ENCODE measurements around the gene GABBR2. TPM values are rescaled to one million over a fixed set of nuclear protein-coding genes. Genes with fewer than 3 reads are reported as not detected.

GABBR2 gene
- total RNA-seq, 6 experiments from 2014 or later, result not detected

GRCh38 chr9:98341157-98342097, 367.3 kb downstream of the GABBR2 start:
- no peaks in the 10 kb centered on the region for H3K36me3 ChIP-seq
- H3K27me3 ChIP-seq, result no peaks in the 10 kb centered on the region
- ATAC-seq, result peak in 1 of 4 donors; percentile 53
- no peak for DNase-seq
- H3K27ac ChIP-seq, result no peak overlapping the region
- no peak for TF ChIP-seq CTCF (IDR thresholded peaks at IDR 0.05)
- no peak for TF ChIP-seq POLR2A (IDR thresholded peaks at IDR 0.05)
- H3K4me3 ChIP-seq, result no peak overlapping the region
- no peaks in the 10 kb centered on the region for H3K4me1 ChIP-seq
- no peaks in the 10 kb centered on the region for H3K9me3 ChIP-seq
- WGBS (ENCODE audit: insufficient coverage, low coverage, low lambda C conversion rate, missing lambda C conversion rate), result 43% methylated on average over 16 of the region's 20 CpGs
- intact Hi-C loops (cut with DNase I), result no loop called here

GRCh38 chr9:98339987-98340800, 368.5 kb downstream of the GABBR2 start:
- DNase-seq, result no peak
- H3K36me3 ChIP-seq, result no peaks in the 10 kb centered on the region
- no peaks in the 10 kb centered on the region for H3K9me3 ChIP-seq
- no peaks in the 10 kb centered on the region for H3K4me1 ChIP-seq
- H3K4me3 ChIP-seq, result no peak overlapping the region
- WGBS (ENCODE audit: insufficient coverage, low coverage, low lambda C conversion rate, missing lambda C conversion rate), result 57% methylated on average over 5 of the region's 6 CpGs
- H3K27ac ChIP-seq, result no peak overlapping the region
- TF ChIP-seq POLR2A (IDR thresholded peaks at IDR 0.05), result no peak
- no peak for TF ChIP-seq CTCF (IDR thresholded peaks at IDR 0.05)
- intact Hi-C loops (cut with DNase I), result no loop called here
- ATAC-seq, result no peak
- H3K27me3 ChIP-seq, result no peaks in the 10 kb centered on the region

GRCh38 chr9:98335661-98336060, 373.1 kb downstream of the GABBR2 start:
- Histone ChIP-seq H3K9me3 (no peaks in the 10 kb centered on the region), H3K36me3 (no peaks in the 10 kb centered on the region), H3K27ac (no peak overlapping the region), H3K4me1 (no peaks in the 10 kb centered on the region), H3K27me3 (no peaks in the 10 kb centered on the region), H3K4me3 (no peak overlapping the region)
- DNase-seq, result no peak
- WGBS (ENCODE audit: insufficient coverage, low coverage, low lambda C conversion rate, missing lambda C conversion rate), result 41% methylated on average over 2 of the region's 2 CpGs
- intact Hi-C loops (cut with DNase I), result no loop called here
- TF ChIP-seq CTCF (IDR thresholded peaks at IDR 0.05) (no peak), POLR2A (IDR thresholded peaks at IDR 0.05) (no peak)
- no peak for ATAC-seq

- Histone ChIP-seq H3K9me3 (no peaks in the 10 kb centered on the region), H3K4me3 (no peak overlapping the region), H3K36me3 (no peaks in the 10 kb centered on the region), H3K27me3 (no peaks in the 10 kb centered on the region), H3K27ac (no peak overlapping the region), H3K4me1 (no peaks in the 10 kb centered on the region)
- DNase-seq (no peak), ATAC-seq (no peak)
- 100% methylated on average over 2 of the region's 3 CpGs for WGBS (ENCODE audit: insufficient coverage, low coverage, low lambda C conversion rate, missing lambda C conversion rate)
- TF ChIP-seq POLR2A (IDR thresholded peaks at IDR 0.05) (no peak), CTCF (IDR thresholded peaks at IDR 0.05) (no peak)
- intact Hi-C loops (cut with DNase I), result no loop called here
These were observed 373.9 kb downstream of the GABBR2 start for GRCh38 chr9:98334796-98335195.

Measured in right lobe of liver (tissue), 6 donors.